ENCODE results near the gene RNF145.

The RNF145 gene

GRCh38 chr5:159130871-159131270 lies 78.5 kb downstream of the RNF145 start:
- no peaks in the 10 kb centered on the region for H4K20me1 ChIP-seq (ENCODE audit: insufficient read depth, low read length)
- TF ChIP-seq CTCF (IDR thresholded peaks at IDR 0.05; ENCODE audit: low read length) (no peak), EZH2 (IDR thresholded peaks at IDR 0.05; ENCODE audit: borderline replicate concordance, low read length) (no peak)
- H3K27me3 ChIP-seq (ENCODE audit: insufficient read depth, low read length) = no peaks in the 10 kb centered on the region
- no peaks in the 10 kb centered on the region for H3F3A ChIP-seq (ENCODE audit: insufficient read depth, low read length)
- H3K27ac ChIP-seq (ENCODE audit: low read depth, low read length, poor library complexity, severe bottlenecking) = no peak overlapping the region
- no peaks in the 10 kb centered on the region for H3K9me2 ChIP-seq (ENCODE audit: low read depth, low read length)
- H3K79me2 ChIP-seq (ENCODE audit: insufficient read depth, low read length) = no peaks in the 10 kb centered on the region
- no peak overlapping the region for H3K4me2 ChIP-seq (ENCODE audit: low read length)
- no peak overlapping the region for H3K4me3 ChIP-seq (ENCODE audit: low read depth, low read length, poor library complexity, severe bottlenecking)
- peaks cover 12% of the 10 kb centered on the region for H3K4me1 ChIP-seq (ENCODE audit: insufficient read depth, low read length, severe bottlenecking)
- H3K36me3 ChIP-seq (ENCODE audit: insufficient read depth, low read length) = no peaks in the 10 kb centered on the region
- no peaks in the 10 kb centered on the region for H3K9me3 ChIP-seq (ENCODE audit: low read length)
- H2AFZ ChIP-seq (ENCODE audit: low read length) = no peak overlapping the region
- H3K9ac ChIP-seq (ENCODE audit: low read length) = no peak overlapping the region

- H3K9ac ChIP-seq (ENCODE audit: low read length) = no peak overlapping the region
- 0 out of 2 replicates have a peak, but pooled peaks cover 2% of the 10 kb centered on the region for H3K9me3 ChIP-seq (ENCODE audit: low read length)
- H3F3A ChIP-seq (ENCODE audit: insufficient read depth, low read length) = no peaks in the 10 kb centered on the region
- H3K36me3 ChIP-seq (ENCODE audit: insufficient read depth, low read length) = no peaks in the 10 kb centered on the region
- H3K27me3 ChIP-seq (ENCODE audit: insufficient read depth, low read length) = no peaks in the 10 kb centered on the region
- H3K4me3 ChIP-seq (ENCODE audit: low read depth, low read length, poor library complexity, severe bottlenecking) = no peak overlapping the region
- TF ChIP-seq EZH2 (IDR thresholded peaks at IDR 0.05; ENCODE audit: borderline replicate concordance, low read length) (no peak), CTCF (IDR thresholded peaks at IDR 0.05; ENCODE audit: low read length) (no peak)
- H3K79me2 ChIP-seq (ENCODE audit: insufficient read depth, low read length) = no peaks in the 10 kb centered on the region
- H3K9me2 ChIP-seq (ENCODE audit: low read depth, low read length) = no peaks in the 10 kb centered on the region
- no peaks in the 10 kb centered on the region for H4K20me1 ChIP-seq (ENCODE audit: insufficient read depth, low read length)
- peaks cover 9% of the 10 kb centered on the region for H3K4me1 ChIP-seq (ENCODE audit: insufficient read depth, low read length, severe bottlenecking)
- no peak overlapping the region for H3K27ac ChIP-seq (ENCODE audit: low read depth, low read length, poor library complexity, severe bottlenecking)
- H2AFZ ChIP-seq (ENCODE audit: low read length) = no peak overlapping the region
- no peak overlapping the region for H3K4me2 ChIP-seq (ENCODE audit: low read length)
These were observed 81.2 kb downstream of the RNF145 start for GRCh38 chr5:159128070-159128541.

- H3K9ac ChIP-seq (ENCODE audit: low read length) = no peak overlapping the region
- no peak overlapping the region for H3K4me2 ChIP-seq (ENCODE audit: low read length)
- 0 out of 2 replicates have a peak, but pooled peaks cover 2% of the 10 kb centered on the region for H3K9me3 ChIP-seq (ENCODE audit: low read length)
- TF ChIP-seq EZH2 (IDR thresholded peaks at IDR 0.05; ENCODE audit: borderline replicate concordance, low read length) (no peak), CTCF (IDR thresholded peaks at IDR 0.05; ENCODE audit: low read length) (no peak)
- no peaks in the 10 kb centered on the region for H3F3A ChIP-seq (ENCODE audit: insufficient read depth, low read length)
- H2AFZ ChIP-seq (ENCODE audit: low read length) = no peak overlapping the region
- no peaks in the 10 kb centered on the region for H3K27me3 ChIP-seq (ENCODE audit: insufficient read depth, low read length)
- H3K79me2 ChIP-seq (ENCODE audit: insufficient read depth, low read length) = no peaks in the 10 kb centered on the region
- peaks cover 8% of the 10 kb centered on the region for H3K4me1 ChIP-seq (ENCODE audit: insufficient read depth, low read length, severe bottlenecking)
- H3K36me3 ChIP-seq (ENCODE audit: insufficient read depth, low read length) = no peaks in the 10 kb centered on the region
- H3K9me2 ChIP-seq (ENCODE audit: low read depth, low read length) = no peaks in the 10 kb centered on the region
- no peaks in the 10 kb centered on the region for H4K20me1 ChIP-seq (ENCODE audit: insufficient read depth, low read length)
- H3K27ac ChIP-seq (ENCODE audit: low read depth, low read length, poor library complexity, severe bottlenecking) = no peak overlapping the region
- H3K4me3 ChIP-seq (ENCODE audit: low read depth, low read length, poor library complexity, severe bottlenecking) = no peak overlapping the region
These were observed 85.7 kb downstream of the RNF145 start for GRCh38 chr5:159123700-159124099.

Measured in OCI-LY1 (cell line).